Mesenchymal stem cell (in vitro differentiated cells and primary cell): ENCODE measurements around the gene BRK1.
A peak's percentile ranks its signal among the peaks of the same experiment; 100 is the strongest.
"Not testable (repeated sequence)": the region's sequence is repeated elsewhere in the genome, so short reads cannot be mapped to it uniquely, and the experiment has no call there.

Experiments used
- DNase-seq: peaks from one replicate; pipeline ENCODE4 v3.0.0-alpha.2; 2013
- H2AFZ ChIP-seq: one replicate; pipeline ENCODE4 v1.6.1; 2013; ENCODE audit warnings: low read depth, mild to moderate bottlenecking, control low read depth, inconsistent platforms, low read length, moderate library complexity
- H2AK5ac ChIP-seq: 2 replicates; pipeline ENCODE4 v1.6.1; 2013; ENCODE audit warnings: low read length, moderate library complexity, mild to moderate bottlenecking, inconsistent platforms; ENCODE audit not compliant: severe bottlenecking
- H2BK120ac ChIP-seq: one replicate; pipeline ENCODE4 v1.6.1; 2013; ENCODE audit warnings: low read depth, mild to moderate bottlenecking, inconsistent platforms, low read length, moderate library complexity
- H2BK12ac ChIP-seq, 2 experiments: one replicate each; pipeline ENCODE4 v1.6.1; 2013; ENCODE audit warnings: inconsistent platforms in 2 of 2, low read length in 2 of 2, mild to moderate bottlenecking in 2 of 2, moderate library complexity in 2 of 2, control low read depth in 1 of 2
- H2BK15ac ChIP-seq: one replicate; pipeline ENCODE4 v1.6.1; 2013; ENCODE audit warnings: mild to moderate bottlenecking, low read depth, inconsistent platforms; ENCODE audit not compliant: poor library complexity, severe bottlenecking
- H2BK5ac ChIP-seq: 2 replicates; pipeline ENCODE4 v1.6.1; 2013; ENCODE audit warnings: low read depth, mild to moderate bottlenecking, low read length, control low read depth, inconsistent platforms; ENCODE audit not compliant: poor library complexity, severe bottlenecking
- H3K14ac ChIP-seq, 2 experiments: one replicate each; pipeline ENCODE4 v1.6.1; 2013; ENCODE audit warnings: inconsistent platforms in 2 of 2, low read length in 2 of 2, control low read depth in 1 of 2, mild to moderate bottlenecking in 1 of 2, moderate library complexity in 1 of 2
- H3K18ac ChIP-seq, 2 experiments: one replicate each; pipeline ENCODE4 v1.6.1; 2013; ENCODE audit warnings: inconsistent platforms in 2 of 2, low read length in 2 of 2, control low read depth in 1 of 2, low read depth in 1 of 2, mild to moderate bottlenecking in 1 of 2
- H3K23ac ChIP-seq, 2 experiments: one replicate each; pipeline ENCODE4 v1.6.1; 2013; ENCODE audit warnings: inconsistent platforms in 2 of 2, low read length in 2 of 2, mild to moderate bottlenecking in 2 of 2, moderate library complexity in 2 of 2, control low read depth in 1 of 2
- H3K27ac ChIP-seq: 2 replicates; pipeline ENCODE4 v1.5.1; 2013; ENCODE audit warnings: mild to moderate bottlenecking, moderate library complexity, low read length, control low read depth, inconsistent platforms; ENCODE audit not compliant: poor library complexity, severe bottlenecking
- H3K27me3 ChIP-seq, 2 experiments: 2 replicates each; pipeline versions ENCODE4 v1.6.1 to v1.7.0; 2013; ENCODE audit warnings: low read length in 2 of 2, mild to moderate bottlenecking in 2 of 2, moderate library complexity in 2 of 2, control low read depth in 1 of 2, inconsistent platforms in 1 of 2; ENCODE audit not compliant: control insufficient read depth in 1 of 2, insufficient read depth in 1 of 2
- H3K36me3 ChIP-seq, 2 experiments: 2 replicates each; pipeline versions ENCODE4 v1.6.1 to v1.7.0; 2013; ENCODE audit warnings: low read length in 2 of 2, control low read depth in 1 of 2, inconsistent platforms in 1 of 2, low read depth in 1 of 2, mild to moderate bottlenecking in 1 of 2; ENCODE audit not compliant: insufficient read depth in 2 of 2, control insufficient read depth in 1 of 2
- H3K4ac ChIP-seq, 2 experiments: one replicate each; pipeline ENCODE4 v1.6.1; 2013; ENCODE audit warnings: inconsistent platforms in 2 of 2, low read length in 2 of 2, mild to moderate bottlenecking in 2 of 2, moderate library complexity in 2 of 2, control low read depth in 1 of 2, low read depth in 1 of 2
- H3K4me1 ChIP-seq: 2 replicates; pipeline ENCODE4 v1.6.1; 2013; ENCODE audit warnings: low read depth, low read length, control low read depth; ENCODE audit not compliant: control insufficient read depth, insufficient read depth
- H3K4me2 ChIP-seq: 2 replicates; pipeline ENCODE4 v1.6.1; 2013; ENCODE audit warnings: low read length, mild to moderate bottlenecking, inconsistent platforms; ENCODE audit not compliant: poor library complexity, severe bottlenecking
- H3K4me3 ChIP-seq, 2 experiments: 2 replicates each; pipeline versions ENCODE4 v1.5.1 to v1.7.0; 2013; ENCODE audit warnings: low read length in 2 of 2, mild to moderate bottlenecking in 2 of 2, control low read depth in 1 of 2, low read depth in 1 of 2; ENCODE audit not compliant: insufficient read depth in 1 of 2
- H3K79me1 ChIP-seq: replicated peaks from 2 replicates; pipeline ENCODE4 v1.6.1; 2013; ENCODE audit warnings: mild to moderate bottlenecking, control low read depth, low read length, inconsistent platforms; ENCODE audit not compliant: poor library complexity, severe bottlenecking
- H3K9ac ChIP-seq: 2 replicates; pipeline ENCODE4 v1.7.0; 2013; ENCODE audit warnings: mild to moderate bottlenecking, low read length, moderate library complexity
- H3K9me3 ChIP-seq: 2 replicates; pipeline ENCODE4 v1.7.0; 2013; ENCODE audit warnings: mild to moderate bottlenecking, low read length; ENCODE audit not compliant: control insufficient read depth
- H4K8ac ChIP-seq: one replicate; pipeline ENCODE4 v1.6.1; 2013; ENCODE audit warnings: inconsistent platforms, mild to moderate bottlenecking, low read length, moderate library complexity
- H4K91ac ChIP-seq: one replicate; pipeline ENCODE4 v1.6.1; 2013; ENCODE audit warnings: mild to moderate bottlenecking, low read length, inconsistent platforms
- WGBS: methylation state at CpG from one replicate; pipeline ENCODE4 v1.1.7; 2013; ENCODE audit warnings: mixed read lengths; 5-methylcytosine and 5-hydroxymethylcytosine counted together

The BRK1 gene

GRCh38 chr3:10155658-10156057, 40.2 kb downstream of the BRK1 start:
- no peak overlapping the region for H2AK5ac ChIP-seq
- no peak overlapping the region for H2BK12ac ChIP-seq
- no peak overlapping the region for H2AFZ ChIP-seq
- H3K27me3 ChIP-seq, result no peaks in the 10 kb centered on the region
- no peak overlapping the region for H2BK120ac ChIP-seq
- no peak overlapping the region for H3K4me2 ChIP-seq
- H3K4me3 ChIP-seq, result no peak overlapping the region
- H3K9ac ChIP-seq, result no peak overlapping the region
- H3K27ac ChIP-seq, result no peak overlapping the region
- no peak overlapping the region for H4K91ac ChIP-seq
- peaks cover 25 to 37% of the 10 kb centered on the region in 2 experiments for H3K36me3 ChIP-seq
- no peak for DNase-seq
- H3K4me1 ChIP-seq, result no peaks in the 10 kb centered on the region
- no peak overlapping the region for H4K8ac ChIP-seq
- no peak overlapping the region for H3K4ac ChIP-seq
- H3K18ac ChIP-seq, result no peak overlapping the region
- peaks cover 2% of the 10 kb centered on the region for H3K79me1 ChIP-seq
- H2BK5ac ChIP-seq, result no peak overlapping the region
- H2BK15ac ChIP-seq, result no peak overlapping the region
- H3K9me3 ChIP-seq, result no peaks in the 10 kb centered on the region
- 94% methylated on average over 3 of the region's 4 CpGs for WGBS
- H3K14ac ChIP-seq, result no peak overlapping the region
- H3K23ac ChIP-seq, result no peak overlapping the region

- H3K4me3 ChIP-seq, result no peak overlapping the region
- no peak overlapping the region for H2AFZ ChIP-seq
- H4K8ac ChIP-seq, result no peak overlapping the region
- no peaks in the 10 kb centered on the region for H3K27me3 ChIP-seq
- H2AK5ac ChIP-seq, result no peak overlapping the region
- no peak overlapping the region for H2BK15ac ChIP-seq
- DNase-seq, result no peak
- 100% methylated on average over 3 of the region's 4 CpGs for WGBS
- no peak overlapping the region for H3K4ac ChIP-seq
- H3K36me3 ChIP-seq, result peaks cover 17 to 24% of the 10 kb centered on the region in 2 experiments
- no peaks in the 10 kb centered on the region for H3K4me1 ChIP-seq
- no peak overlapping the region for H3K4me2 ChIP-seq
- no peak overlapping the region for H3K9ac ChIP-seq
- H3K14ac ChIP-seq, result no peak overlapping the region
- no peak overlapping the region for H3K18ac ChIP-seq
- no peak overlapping the region for H3K23ac ChIP-seq
- no peak overlapping the region for H2BK12ac ChIP-seq
- H4K91ac ChIP-seq, result no peak overlapping the region
- H2BK5ac ChIP-seq, result no peak overlapping the region
- no peaks in the 10 kb centered on the region for H3K9me3 ChIP-seq
- H3K27ac ChIP-seq, result no peak overlapping the region
- H3K79me1 ChIP-seq, result no peaks in the 10 kb centered on the region
- no peak overlapping the region for H2BK120ac ChIP-seq
Measured at GRCh38 chr3:10157031-10157430, 41.6 kb downstream of the BRK1 start.

GRCh38 chr3:10158555-10158954, 43.1 kb downstream of the BRK1 start:
- not testable (repeated sequence) for H3K27me3 ChIP-seq, H2BK15ac ChIP-seq, H3K18ac ChIP-seq, H3K9ac ChIP-seq, H3K4me3 ChIP-seq, H3K4me1 ChIP-seq, H2AK5ac ChIP-seq, H3K27ac ChIP-seq, H2AFZ ChIP-seq, H3K9me3 ChIP-seq, H2BK5ac ChIP-seq, H4K91ac ChIP-seq, H4K8ac ChIP-seq, H3K4ac ChIP-seq, H3K79me1 ChIP-seq, H3K14ac ChIP-seq, H2BK12ac ChIP-seq, H2BK120ac ChIP-seq, H3K23ac ChIP-seq, H3K4me2 ChIP-seq, DNase-seq
- H3K36me3 ChIP-seq, result peaks cover 8 to 13% of the 10 kb centered on the region in 2 experiments
- 98% methylated on average over 6 of the region's 6 CpGs for WGBS

GRCh38 chr3:10160346-10160745, 44.9 kb downstream of the BRK1 start:
- Histone ChIP-seq H3K4me3 (peak overlapping the region in 1 of 2 experiments; percentile 23), H3K36me3 (peaks cover 0 to under 1% of the 10 kb centered on the region in 2 experiments), H3K23ac (no peak overlapping the region), H3K27ac (no peak overlapping the region), H3K9ac (peak overlapping the region; percentile 14), H3K4ac (no peak overlapping the region), H3K4me1 (peaks cover 6% of the 10 kb centered on the region), H2AK5ac (no peak overlapping the region), H3K27me3 (peaks cover 0 to 4% of the 10 kb centered on the region in 2 experiments), H3K14ac (no peak overlapping the region), H2BK5ac (no peak overlapping the region), H4K8ac (no peak overlapping the region), H3K4me2 (no peak overlapping the region), H2BK15ac (no peak overlapping the region), H2BK120ac (no peak overlapping the region), H2AFZ (no peak overlapping the region), H3K9me3 (no peaks in the 10 kb centered on the region), H4K91ac (no peak overlapping the region), H2BK12ac (no peak overlapping the region), H3K18ac (no peak overlapping the region), H3K79me1 (peaks cover 6% of the 10 kb centered on the region)
- no peak for DNase-seq
- no CpG with 5 or more reads among the region's 1 CpG for WGBS
